CD4-positive, alpha-beta T cell treated with Interleukin-6 at 100 ng/mL for 8 hours (primary cell): Measurements from ENCODE around the gene MAB21L4.
"Not testable (repeated sequence)": the region's sequence is repeated elsewhere in the genome, so short reads cannot be mapped to it uniquely, and the experiment has no call there.

Source experiments
- DNase-seq: peaks from one replicate; pipeline ENCODE4 v3.0.0-alpha.2; 2020; ENCODE audit warnings: mixed read lengths, low spot score

The MAB21L4 gene

DNA sequence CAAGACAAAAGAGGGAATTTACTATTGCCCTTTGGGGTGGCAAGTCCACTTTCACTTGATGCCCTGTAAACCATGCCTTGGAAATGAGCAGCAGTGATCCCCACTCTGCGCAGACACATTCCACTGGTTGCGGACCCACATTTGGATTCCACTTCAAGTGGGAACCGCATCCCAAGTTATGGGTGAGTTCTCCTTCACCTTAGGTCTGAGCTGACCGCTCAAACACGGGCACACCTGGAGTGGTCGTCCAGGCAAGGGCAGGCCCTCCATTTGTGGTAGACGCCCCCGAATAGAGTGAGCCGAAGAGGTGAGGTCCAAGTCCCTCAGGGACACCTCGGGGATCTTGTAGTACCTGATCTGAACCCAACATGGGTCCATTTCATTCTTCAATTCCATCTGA lies 37.1 kb downstream of the MAB21L4 start:
- DNase-seq: no peak

DNA sequence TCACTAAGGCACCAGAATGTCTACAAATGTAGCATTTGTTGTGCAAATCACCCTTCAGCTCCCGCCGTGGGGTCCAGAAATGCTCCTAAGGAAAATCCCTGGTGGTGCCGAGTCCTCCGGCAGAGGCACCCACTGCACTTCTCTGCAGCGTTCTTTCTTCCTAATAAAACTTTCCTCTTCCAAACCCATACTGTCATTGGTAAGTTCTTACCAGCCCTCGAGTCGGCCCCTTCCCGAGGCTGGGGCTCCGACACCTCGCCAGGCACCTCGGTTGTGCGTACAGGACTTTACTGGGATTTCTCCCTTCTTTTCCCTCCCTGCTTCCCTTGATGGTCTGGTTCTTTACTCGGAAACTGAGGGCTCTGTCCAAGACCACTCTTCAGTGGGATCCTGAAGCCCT lies 37.6 kb downstream of the MAB21L4 start:
- DNase-seq: no peak

DNA sequence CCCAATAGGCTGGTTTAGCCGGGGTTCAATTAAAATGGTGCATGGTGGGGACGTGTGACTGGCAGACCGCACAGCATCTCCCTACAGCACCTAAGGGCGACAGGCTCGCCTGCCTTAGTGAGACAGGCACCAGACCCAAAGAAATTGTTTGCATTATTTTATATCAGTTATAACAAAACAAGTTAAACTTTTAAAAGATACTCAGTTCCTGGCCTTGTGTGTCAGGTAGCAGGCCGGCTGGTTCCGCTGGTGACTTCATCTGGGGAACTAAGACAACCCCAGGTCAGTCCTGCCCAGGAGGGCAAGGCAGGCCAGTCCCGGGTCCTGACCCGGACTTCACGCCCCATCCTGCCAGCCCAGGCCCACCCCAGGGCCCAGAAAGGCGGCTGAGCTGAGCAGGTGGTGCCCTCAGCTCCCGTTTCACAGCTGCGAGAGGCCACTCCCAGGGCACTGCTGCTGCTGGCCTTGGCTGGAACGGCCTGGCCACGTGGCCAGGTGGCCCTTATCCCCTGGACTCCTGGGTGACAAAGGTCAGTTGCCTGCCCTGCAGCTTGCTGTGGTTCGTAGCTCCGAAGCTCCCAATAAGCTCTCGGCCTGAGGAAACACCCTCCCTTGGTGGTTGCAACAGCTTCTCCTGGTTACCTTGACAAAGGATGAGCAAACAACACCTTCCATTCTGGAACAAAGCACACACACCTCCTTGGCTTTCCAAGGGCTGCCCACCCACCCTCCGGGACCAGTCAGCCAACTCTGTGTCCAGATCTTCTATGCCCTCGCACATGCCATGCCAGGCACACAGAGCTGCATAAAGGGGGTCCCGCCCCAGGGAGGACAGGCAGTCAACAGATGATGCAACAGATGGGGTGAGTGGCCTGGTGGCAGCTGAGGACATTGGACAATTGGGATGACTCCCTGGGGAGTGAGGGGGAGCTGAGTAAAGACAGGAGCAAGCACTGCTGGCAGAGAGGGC lies 38.6 kb downstream of the MAB21L4 start:
- no peak for DNase-seq

DNA sequence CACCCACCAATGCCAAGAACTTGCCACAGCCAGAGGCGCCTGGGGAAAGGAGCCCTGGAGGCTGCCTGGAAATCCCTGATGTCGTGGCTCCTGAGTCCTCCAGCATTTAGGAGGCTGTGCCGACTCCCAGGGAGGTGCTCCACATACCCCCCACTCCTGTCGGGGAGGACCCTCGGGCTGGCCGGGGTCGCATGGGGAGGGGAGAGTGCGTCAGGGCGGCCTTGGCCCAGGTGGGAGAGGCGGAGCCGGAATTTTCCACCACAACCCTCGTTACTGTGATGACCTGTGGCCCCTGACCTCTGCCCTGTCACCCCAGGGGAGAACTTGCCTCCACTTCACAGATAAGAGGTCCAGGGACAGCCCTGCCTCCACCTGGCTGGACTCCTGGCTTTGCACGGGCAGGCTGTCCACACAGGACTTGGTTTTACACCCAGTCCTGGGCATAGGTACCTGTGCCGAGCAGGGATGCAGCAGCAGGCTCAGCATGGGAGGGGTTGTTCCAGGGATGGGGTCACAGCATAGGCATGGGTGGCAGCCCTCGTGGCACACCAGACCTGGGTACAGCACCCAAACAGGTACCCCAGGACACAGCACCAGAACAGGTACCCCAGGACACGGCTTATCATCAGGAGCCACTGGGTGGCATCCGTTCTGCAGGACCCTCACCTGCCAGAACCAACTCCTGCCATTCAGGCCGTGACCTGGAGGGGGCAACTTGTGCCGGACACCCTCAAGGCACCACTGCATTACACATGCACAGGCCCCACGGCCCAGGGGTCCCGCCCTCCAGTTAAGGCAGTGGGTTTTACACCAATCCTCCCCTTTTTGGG lies 39.6 kb downstream of the MAB21L4 start:
- no peak for DNase-seq

- no peak for DNase-seq
Measured at GRCh38 chr2:240855670-240856069, 40.3 kb downstream of the MAB21L4 start.

- DNase-seq: no peak
Measured at GRCh38 chr2:240852671-240853314, 43.2 kb downstream of the MAB21L4 start.

- DNase-seq: peak; percentile 76
Measured at GRCh38 chr2:240851078-240851991, 44.6 kb downstream of the MAB21L4 start.

DNA sequence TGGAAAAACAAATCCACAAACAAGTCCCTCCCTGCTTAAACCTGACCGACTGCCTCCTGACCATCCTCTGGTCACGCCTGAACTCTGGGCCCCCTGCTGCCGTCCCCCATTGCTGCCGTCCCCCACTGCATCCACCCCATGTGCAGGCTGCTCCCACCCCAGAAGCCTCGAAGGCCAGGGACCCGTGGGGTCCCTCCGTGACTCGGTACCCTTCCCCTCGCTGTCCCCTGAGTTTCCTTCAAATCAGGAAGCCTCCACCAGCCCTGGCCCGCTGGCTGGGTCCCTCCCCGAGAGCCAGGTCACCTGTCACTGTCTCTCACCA lies 45.2 kb downstream of the MAB21L4 start:
- no peak for DNase-seq

GRCh38 chr2:240850026-240850425 lies 45.9 kb downstream of the MAB21L4 start:
- DNase-seq: no peak

DNA sequence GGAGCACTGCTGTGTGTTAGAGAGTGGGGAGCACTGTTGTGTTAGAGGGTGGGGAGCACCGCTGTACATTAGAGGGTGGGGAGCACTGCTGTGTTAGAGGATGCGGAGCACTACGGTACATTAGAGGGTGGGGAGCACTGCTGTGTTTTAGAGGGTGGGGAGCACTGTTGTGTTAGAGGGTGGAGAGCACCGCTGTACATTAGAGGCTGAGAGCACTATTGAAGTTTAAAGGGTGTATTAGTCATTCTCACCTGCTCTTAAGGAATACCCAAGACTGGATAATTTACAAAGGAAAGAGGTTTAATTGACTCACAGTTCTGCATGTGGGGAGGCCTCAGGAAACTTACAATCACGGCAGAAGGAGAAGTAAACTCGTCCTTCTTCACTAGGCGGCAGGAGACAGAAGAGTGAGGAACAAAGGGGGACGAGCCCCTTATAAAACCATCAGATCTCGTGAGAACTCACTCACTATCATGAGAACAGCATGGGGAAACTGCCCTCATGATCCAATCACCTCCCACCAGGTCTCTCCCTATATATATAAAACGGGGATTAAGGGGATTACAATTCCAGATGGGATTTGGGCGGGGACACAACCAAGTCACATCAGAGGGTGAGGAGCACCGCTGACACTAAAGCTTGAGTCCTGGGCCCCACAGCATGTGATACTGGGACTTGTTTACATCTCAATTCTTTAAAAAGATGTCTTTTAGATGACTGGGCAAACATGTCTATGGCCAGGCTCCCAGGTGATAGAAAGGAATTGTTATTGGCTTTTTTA lies 46.9 kb downstream of the MAB21L4 start:
- no peak for DNase-seq

GRCh38 chr2:240847817-240848216 lies 48.1 kb downstream of the MAB21L4 start:
- no peak for DNase-seq

- DNase-seq: no peak
Measured at GRCh38 chr2:240846873-240847595, 48.9 kb downstream of the MAB21L4 start.

GRCh38 chr2:240846309-240846708 lies 49.6 kb downstream of the MAB21L4 start:
- not testable (repeated sequence) for DNase-seq

DNA sequence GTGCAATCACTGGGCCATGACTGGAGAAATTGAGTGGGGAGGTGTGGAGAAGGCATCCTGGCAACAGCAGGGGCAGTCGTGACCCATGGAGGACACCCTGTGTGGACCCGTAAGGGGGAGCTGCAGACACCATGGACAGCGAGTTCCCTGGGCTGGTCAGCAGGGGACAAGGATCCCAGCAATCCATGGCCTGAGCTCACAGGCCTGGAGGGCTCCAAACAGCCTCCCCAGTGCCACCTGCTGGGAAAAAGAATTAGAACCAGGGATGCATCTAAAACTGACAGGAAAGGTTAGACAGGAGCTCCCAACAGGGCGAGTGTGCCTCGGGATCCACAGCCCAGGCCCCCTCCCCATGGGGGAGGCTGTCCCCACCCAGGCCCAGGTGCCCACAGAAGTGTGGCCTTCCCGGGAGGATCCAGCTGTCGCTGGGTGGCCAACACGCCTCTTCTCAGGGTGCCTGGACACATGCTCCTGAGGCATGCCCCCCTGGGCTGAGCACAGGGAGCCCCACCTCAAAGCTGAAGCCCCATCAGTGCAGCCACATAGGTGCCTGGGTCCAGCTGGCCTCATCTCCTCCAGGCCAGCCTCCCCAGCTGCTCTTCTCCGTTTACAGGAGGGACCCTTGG lies 55.4 kb downstream of the MAB21L4 start:
- DNase-seq: no peak

DNA sequence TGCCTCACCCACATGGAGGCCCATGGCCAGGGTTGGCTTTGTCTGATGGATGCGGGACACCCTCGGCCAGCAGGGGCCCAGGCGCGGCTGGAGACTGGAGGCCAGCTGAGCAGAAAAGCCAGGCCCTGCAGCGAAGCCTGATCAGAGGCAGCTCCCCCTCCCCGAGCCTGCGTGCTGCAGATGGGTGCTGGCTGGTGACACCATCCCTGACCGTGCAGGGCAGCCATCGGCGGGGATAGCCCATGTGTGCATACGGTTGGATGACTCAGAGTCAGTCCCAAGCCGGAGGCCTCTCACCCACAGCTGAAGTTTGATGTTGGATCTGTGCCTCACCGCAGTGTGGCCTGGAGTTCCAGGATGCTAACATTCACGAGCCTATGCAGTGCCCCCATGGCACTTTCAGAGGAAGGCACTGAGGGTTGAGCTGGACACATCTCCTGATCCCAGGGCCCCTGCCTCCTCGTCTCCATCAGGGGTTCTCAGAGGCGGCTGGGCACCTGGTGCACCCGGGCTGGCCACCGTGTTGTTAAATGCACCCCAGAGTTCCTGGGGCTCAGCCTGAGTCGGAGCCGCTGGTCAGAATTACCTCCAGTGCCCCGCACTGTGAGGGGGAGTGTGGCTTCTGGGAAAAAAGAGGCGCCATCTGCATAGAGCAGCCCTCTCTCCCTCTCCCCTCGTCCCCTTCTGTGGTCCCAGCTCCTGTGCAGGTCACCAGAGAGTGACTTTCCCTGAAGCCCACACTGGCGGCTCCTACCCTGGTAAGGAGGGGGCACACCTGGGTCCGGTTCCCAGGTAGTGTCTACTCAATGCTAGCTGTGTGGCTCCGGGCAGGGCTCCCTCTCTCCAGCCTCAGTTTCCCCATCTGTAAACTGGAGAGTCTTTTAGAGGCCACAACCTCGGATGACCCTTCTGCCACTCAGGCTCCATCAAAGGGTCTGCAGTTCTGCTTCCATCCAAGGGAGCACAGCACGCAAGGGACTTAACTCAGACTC lies 56.5 kb downstream of the MAB21L4 start:
- DNase-seq: no peak

GRCh38 chr2:240837621-240838020 lies 58.3 kb downstream of the MAB21L4 start:
- DNase-seq: no peak

DNA sequence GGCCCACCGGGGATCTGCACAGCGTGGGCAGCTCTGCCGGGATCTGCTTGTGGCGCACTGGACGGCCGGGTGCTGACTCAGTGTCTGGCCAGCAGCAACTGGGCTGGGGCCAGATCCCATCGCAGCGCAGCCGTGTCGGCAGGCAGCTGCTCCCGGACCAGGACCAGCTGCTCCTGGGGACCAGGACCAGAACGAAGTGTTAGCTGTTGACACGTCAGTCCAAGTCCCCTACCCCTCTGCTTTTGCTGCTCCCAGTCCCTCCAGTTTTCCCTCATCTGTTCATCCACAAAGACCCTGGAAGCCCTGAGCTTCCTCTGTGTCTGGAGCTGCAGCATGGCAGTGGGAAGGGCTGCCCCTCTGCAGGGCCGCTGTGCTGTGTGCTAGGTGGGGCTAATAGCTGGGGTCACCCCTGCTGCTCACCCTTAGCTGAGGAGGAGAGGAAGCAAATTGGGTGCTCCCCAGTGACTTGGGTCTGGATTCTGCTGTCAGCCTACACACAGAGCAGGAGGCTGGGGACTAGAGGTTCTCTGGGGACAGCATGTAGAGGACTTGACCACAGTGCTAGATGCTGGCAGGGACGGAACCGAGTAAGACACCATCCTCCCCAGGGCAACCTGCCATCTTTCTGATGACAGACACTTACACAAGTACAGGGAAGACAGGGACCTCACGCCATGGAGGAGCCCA lies 59.0 kb downstream of the MAB21L4 start:
- no peak for DNase-seq
